Spleen (tissue), 7 donors: ENCODE measurements around the gene FSTL5.

Experiments
- CTCF ChIP-seq, 11 experiments: fragments of 200-600 bp in 7 of 11; fragments of 450-650 bp in 4 of 11; sonication (generic) in 4 of 11; IDR thresholded peaks in 8 of 11; conservative IDR thresholded peaks in 3 of 11; 1 replicate in 7 of 11; 2 replicates in 4 of 11; pipeline versions ENCODE4 v1.4.0 to v1.8.0; 2016 to 2021; ENCODE audit warnings: antibody characterized with exemption in 11 of 11, inconsistent platforms in 4 of 11, mild to moderate bottlenecking in 1 of 11
- POLR2A ChIP-seq, 3 donors: fragments of 450-650 bp; IDR thresholded peaks; one replicate each; pipeline ENCODE4 v1.5.1; 2017; ENCODE audit warnings: antibody characterized with exemption in 3 of 3, mild to moderate bottlenecking in 1 of 3
- POLR2AphosphoS5 ChIP-seq, 3 donors: sonication (generic); formaldehyde crosslinking; IDR thresholded peaks; one replicate each; pipeline ENCODE4 v1.5.1; 2017; ENCODE audit warnings: antibody characterized with exemption in 3 of 3
- donor health status: DM: no; HTN: no; CAD: no; lungs with moderate emphysema.
- donor health status: DM: no; HTN: no; CAD: no.
- donor health status: DM: no; HTN: no; CAD: no.

GRCh38 chr4:161894014-161894413 lies 269.8 kb downstream of the FSTL5 start:
- no peak for TF ChIP-seq POLR2A (IDR thresholded peaks at IDR 0.05)
- no peak for TF ChIP-seq CTCF (IDR thresholded peaks at IDR 0.05 in 8 of 11, conservative IDR thresholded peaks at IDR 0.05 in 3 of 11)
- no peak for TF ChIP-seq POLR2AphosphoS5 (IDR thresholded peaks at IDR 0.05)
